ENCODE results near the gene TSKS.

- TF ChIP-seq CTCF (IDR thresholded peaks at IDR 0.05) (no peak), EP300 (IDR thresholded peaks at IDR 0.05) (no peak), POLR2A (IDR thresholded peaks at IDR 0.05) (no peak)
Measured at GRCh38 chr19:49718991-49719390, 44.1 kb downstream of the TSKS start.
